Bronchial smooth muscle cell (primary cell): ENCODE data around the gene SPCS2. TPM values are rescaled to one million over a fixed set of nuclear protein-coding genes. Genes with fewer than 3 reads are reported as not detected.

Experiments
- total RNA-seq: library from RNA; depleted of rRNA; stranded (reverse); fragments of >200 nt; gene quantifications from 2 replicates; pipeline ENCODE4 v1.2.1, GENCODE V29; 2014

Gene SPCS2
- 24.0 and 42.8 TPM in 2 replicates for total RNA-seq

DNA sequence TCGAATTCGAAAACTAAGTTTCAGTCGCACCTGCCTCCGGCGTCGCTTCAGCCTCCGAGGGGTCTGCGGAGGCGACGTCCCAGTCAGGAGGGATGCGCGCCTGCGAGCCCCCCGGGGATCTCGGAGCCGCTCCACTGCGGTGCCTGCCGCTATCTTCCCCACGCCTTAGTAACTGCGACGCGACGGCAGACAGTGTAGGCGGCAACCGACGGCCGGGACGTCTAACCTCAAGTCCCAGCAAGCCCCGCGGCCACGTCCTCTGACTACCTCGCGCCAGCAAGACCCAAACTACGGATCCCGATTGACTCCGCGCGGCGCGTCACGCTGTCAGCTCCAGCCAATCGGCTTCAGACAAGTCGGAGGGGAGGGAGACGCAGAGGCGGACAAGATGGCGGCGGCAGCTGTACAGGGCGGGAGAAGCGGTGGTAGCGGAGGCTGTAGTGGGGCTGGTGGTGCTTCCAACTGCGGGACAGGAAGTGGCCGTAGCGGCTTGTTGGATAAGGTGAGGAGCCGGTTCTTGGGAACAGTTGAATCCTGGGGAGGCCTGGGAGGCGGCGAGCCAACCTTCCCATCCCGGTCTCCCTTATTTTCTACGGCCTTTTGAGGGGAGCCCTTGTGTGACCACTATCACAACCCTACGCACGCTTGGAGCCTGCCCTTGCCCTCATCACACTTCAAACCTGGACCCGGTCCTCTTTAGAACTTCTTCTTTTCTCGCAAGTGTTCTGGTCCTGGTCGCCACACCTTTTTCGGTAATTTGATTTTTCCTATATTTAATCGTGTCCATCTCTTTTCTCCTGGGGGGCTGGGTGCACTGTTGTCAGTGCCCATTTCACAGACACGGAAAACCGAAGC lies at the start of gene SPCS2, which contains the start of gene XRRA1:
SPCS2 (plus strand) TSS at position 369 of the 855 bp plus-strand sequence; CDS start at position 389, 20 bp downstream.
XRRA1 (minus strand) TSS at position 194 of the 855 bp plus-strand sequence. CDS start 8,213 bp downstream, outside the sequence.

GRCh38 chr11:74988541-74989259 lies 39.6 kb downstream of the SPCS2 start, which contains the start of gene NEU3:
Gene NEU3 (plus strand): TSS chr11:74988933. CDS start chr11:74989061, 128 bp downstream.

Other genes with a start within 250 kb of the SPCS2 start
- 0.16 and 0.17 TPM in 2 replicates for gene CHRDL2, start 217.8 kb upstream of the SPCS2 start, total RNA-seq
- 21.7 and 21.8 TPM in 2 replicates for gene RNF169, start 200.4 kb upstream of the SPCS2 start, total RNA-seq
- 5.3 and 11.7 TPM in 2 replicates for gene XRRA1, start 175 bp upstream of the SPCS2 start, total RNA-seq
- 4.4 and 5.0 TPM in 2 replicates for gene NEU3, start 39.7 kb downstream of the SPCS2 start, total RNA-seq
- not detected in 2 replicates for gene OR2AT4, start 147.6 kb downstream of the SPCS2 start, total RNA-seq
- not detected in 2 replicates for gene SLCO2B1, start 201.8 kb downstream of the SPCS2 start, total RNA-seq